GM23248 (cell line): Measurements from ENCODE around the gene TNS3.

ENCODE experiments used
- EZH2 ChIP-seq: fragments of 200-600 bp; sonication (generic); IDR thresholded peaks from 2 replicates; pipeline ENCODE4 v1.6.1; 2018; ENCODE audit warnings: antibody characterized with exemption, mild to moderate bottlenecking; ENCODE audit not compliant: insufficient read depth, poor library complexity, severe bottlenecking
- EZH2phosphoT487 ChIP-seq: fragments of 200-600 bp; sonication (generic); IDR thresholded peaks from 2 replicates; pipeline ENCODE4 v1.6.1; 2018; ENCODE audit warnings: antibody characterized with exemption, moderate library complexity, mild to moderate bottlenecking, low read depth; ENCODE audit not compliant: insufficient read depth

DNA sequence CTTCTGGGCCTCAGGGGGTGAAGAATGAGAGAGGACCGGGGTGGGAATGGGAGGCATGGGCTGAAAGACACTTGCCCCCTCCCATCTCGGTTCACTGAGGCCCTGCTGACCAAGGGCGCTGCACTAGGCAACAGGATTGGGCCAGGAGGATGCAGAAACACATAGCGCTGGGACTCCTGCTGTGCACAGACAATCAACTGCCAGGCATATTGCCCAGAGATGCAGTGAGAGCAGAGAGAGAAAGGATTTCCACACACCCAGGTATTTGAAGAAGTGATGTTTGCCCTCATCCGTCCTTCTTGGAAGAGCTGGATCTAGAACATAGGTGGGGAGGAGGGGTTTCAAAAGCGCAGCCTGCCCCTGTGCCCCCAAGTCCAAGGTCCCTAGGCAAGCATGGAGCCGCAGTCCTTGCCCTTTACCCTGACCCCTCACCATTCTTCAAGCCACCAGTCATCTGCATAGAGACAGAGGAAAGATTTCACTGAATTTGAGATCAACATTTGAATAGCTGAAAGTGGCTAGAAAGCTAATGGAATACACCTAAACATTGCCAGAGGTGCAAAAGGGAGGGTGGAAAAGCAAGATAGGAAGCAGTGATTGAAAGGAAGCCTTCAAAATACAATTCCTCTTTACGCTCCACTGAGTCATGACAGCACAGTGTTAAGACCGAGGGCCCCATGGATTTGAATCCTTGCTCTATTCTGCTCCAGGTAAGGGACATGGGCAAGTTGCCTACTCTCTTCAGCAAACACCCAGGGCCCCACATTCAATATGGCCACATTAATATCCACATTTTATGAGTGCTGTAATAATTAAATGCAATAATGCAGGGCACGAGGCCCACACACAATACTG is 44.2 kb upstream of the TNS3 start:
- TF ChIP-seq EZH2: no peak
- no peak for TF ChIP-seq EZH2phosphoT487
